GM19023 (cell line): ENCODE measurements around the gene FAM131C.
"Not testable (repeated sequence)": the region's sequence is repeated elsewhere in the genome, so short reads cannot be mapped to it uniquely, and the experiment has no call there.

ENCODE experiments used
- ATAC-seq: cut with Tn5 transposase; IDR thresholded peaks from one replicate; pipeline ENCODE4 v1.9.1; 2021; ENCODE audit warnings: mild to moderate bottlenecking, moderate library complexity; ENCODE audit not compliant: unreplicated experiment

The FAM131C gene

GRCh38 chr1:16061989-16062686 lies 11.3 kb downstream of the FAM131C start:
- not testable (repeated sequence) for ATAC-seq

GRCh38 chr1:16061266-16061665 lies 12.2 kb downstream of the FAM131C start:
- no peak for ATAC-seq

GRCh38 chr1:16058394-16059120 lies 14.9 kb downstream of the FAM131C start:
- ATAC-seq = not testable (repeated sequence)

GRCh38 chr1:16057314-16057915 lies 16.0 kb downstream of the FAM131C start:
- not testable (repeated sequence) for ATAC-seq

- ATAC-seq = not testable (repeated sequence)
Measured at GRCh38 chr1:16056521-16056912, 16.9 kb downstream of the FAM131C start.

- no peak for ATAC-seq
Measured at GRCh38 chr1:16055613-16056520, 17.6 kb downstream of the FAM131C start.

- ATAC-seq = no peak
Measured at GRCh38 chr1:16054598-16055540, 18.6 kb downstream of the FAM131C start.

- no peak for ATAC-seq
Measured at GRCh38 chr1:16053781-16054502, 19.5 kb downstream of the FAM131C start.

GRCh38 chr1:16051949-16052348 lies 21.5 kb downstream of the FAM131C start:
- not testable (repeated sequence) for ATAC-seq

GRCh38 chr1:16051039-16051438 lies 22.4 kb downstream of the FAM131C start:
- ATAC-seq = no peak

GRCh38 chr1:16050328-16050727 lies 23.1 kb downstream of the FAM131C start:
- no peak for ATAC-seq

- ATAC-seq = no peak
Measured at GRCh38 chr1:16048573-16049189, 24.8 kb downstream of the FAM131C start.

GRCh38 chr1:16047791-16048475 lies 25.5 kb downstream of the FAM131C start:
- ATAC-seq = no peak

- no peak for ATAC-seq
Measured at GRCh38 chr1:16046842-16047241, 26.6 kb downstream of the FAM131C start.

GRCh38 chr1:16043950-16044349 lies 29.5 kb downstream of the FAM131C start:
- ATAC-seq = no peak

GRCh38 chr1:16043521-16043920 lies 29.9 kb downstream of the FAM131C start, which contains the start of gene CLCNKB:
TSS of gene CLCNKB (plus strand) at chr1:16043782. CDS start at chr1:16044493, 711 bp downstream.
- ATAC-seq = no peak

- not testable (repeated sequence) for ATAC-seq
Measured at GRCh38 chr1:16042654-16043053, 30.8 kb downstream of the FAM131C start.

- no peak for ATAC-seq
Measured at GRCh38 chr1:16042096-16042495, 31.4 kb downstream of the FAM131C start.
